GM21360 (cell line): ENCODE measurements around the gene FRMD4A.

ENCODE experiments used
- ATAC-seq: cut with Tn5 transposase; IDR thresholded peaks from one replicate; pipeline ENCODE4 v1.9.1; 2021; ENCODE audit warnings: mild to moderate bottlenecking, moderate library complexity; ENCODE audit not compliant: unreplicated experiment

The FRMD4A gene

DNA sequence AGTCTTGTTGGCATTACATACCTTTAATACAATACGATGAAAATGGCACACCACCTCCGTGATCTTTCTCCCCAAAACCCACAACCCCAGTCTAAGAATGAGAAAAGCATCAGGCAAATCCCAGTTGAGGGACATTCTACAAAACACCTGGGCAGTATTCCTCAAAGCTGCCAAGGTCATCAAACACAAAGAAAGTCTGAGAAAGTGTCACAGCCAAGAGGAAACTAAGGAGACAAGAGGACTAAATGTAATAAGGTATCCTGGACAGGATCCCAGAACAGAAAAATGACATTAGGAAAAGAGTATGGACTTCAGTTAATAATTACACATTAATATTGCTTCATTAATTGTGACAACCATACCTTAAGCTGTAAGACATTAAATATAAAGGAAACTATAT is 14.5 kb upstream of the FRMD4A start:
- ATAC-seq: no peak

DNA sequence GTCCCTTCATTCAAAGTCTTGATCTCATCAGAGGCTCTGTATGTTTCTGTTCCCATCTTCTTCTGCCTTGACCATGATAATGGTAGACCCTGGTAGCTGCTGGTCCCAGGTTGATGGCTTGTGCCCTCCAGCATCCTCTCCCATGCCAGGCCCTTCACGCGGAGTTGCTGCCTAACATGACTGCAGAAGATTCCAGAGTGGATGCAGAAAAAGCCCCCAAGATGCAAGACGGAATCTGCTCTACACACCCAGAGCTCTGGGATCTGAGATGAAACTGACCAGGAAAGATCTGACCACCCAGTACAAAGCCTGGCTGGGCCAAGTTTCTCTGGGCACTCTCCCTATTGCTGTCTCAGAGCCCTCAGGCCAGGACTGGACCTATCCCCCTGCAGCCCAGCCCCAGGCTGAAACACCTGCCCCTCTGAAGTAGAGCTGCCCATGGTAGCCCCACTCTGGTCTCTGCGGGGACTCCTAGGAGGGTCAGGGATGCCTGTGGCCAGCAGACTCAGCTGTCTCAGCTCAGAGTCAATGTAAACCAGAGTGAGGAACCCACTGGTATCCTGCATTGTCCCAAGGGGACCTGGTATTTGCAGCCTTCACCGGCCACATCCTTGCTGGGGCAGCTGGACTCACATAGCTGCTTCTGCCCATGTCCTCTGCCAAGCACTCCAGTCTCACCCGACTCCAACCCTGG is 9.5 kb upstream of the FRMD4A start:
- no peak for ATAC-seq

DNA sequence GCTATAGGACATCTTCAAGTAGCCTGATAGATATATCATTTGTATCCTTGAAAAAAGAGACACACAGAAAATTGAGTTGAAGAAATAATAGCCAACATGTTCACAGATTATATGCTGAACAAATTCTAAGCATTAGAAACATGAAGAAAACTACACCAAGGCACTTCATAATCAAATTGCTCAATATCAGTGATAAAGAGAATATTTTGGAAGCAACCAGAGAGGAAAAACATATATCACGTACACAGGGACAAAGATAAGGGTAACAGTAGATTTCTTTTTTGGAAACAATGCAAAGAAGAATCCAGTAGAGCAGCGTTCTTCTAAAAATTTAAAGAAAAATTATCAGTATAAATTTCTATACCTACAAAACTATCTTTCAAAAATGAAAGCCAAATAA is 6.0 kb upstream of the FRMD4A start:
- ATAC-seq: no peak

DNA sequence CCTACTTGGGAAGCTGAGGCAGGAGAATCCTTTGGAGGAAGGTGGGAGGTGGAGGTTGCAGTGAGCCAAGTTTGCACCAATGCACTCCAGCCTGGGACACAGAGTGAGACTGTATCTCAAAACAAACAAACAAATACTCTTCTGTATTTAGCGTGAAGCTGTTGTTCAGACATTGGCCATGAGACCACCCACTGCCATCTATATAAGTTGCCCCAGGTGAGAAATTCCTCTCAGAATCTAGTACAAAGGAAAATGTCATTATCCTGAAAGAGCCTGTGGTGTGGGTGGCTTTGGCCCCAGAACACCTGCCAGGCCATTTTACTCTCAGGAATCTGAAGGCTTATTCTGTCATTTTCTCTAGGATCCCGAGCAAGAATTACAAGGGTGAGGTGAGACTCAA is 4.0 kb upstream of the FRMD4A start:
- ATAC-seq: no peak

DNA sequence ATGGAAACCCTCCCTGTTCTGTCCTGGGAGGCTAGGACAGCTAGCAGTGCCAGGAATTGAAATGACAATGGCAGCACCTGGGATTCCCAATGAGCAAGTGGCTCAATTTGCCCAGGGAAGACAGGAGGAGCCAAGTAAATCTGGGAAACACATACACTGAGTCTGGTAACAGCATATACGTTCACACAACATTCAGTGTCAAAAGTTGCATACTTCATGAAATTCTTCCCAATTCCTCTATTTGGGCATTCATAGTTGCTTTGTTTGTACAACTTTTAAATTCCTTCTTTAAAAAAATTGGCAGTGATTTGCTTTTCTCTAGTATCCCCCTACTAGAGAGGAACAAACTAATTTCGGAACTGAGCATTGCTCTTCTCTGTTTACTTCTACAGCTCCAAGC is 2.9 kb upstream of the FRMD4A start:
- ATAC-seq: no peak

DNA sequence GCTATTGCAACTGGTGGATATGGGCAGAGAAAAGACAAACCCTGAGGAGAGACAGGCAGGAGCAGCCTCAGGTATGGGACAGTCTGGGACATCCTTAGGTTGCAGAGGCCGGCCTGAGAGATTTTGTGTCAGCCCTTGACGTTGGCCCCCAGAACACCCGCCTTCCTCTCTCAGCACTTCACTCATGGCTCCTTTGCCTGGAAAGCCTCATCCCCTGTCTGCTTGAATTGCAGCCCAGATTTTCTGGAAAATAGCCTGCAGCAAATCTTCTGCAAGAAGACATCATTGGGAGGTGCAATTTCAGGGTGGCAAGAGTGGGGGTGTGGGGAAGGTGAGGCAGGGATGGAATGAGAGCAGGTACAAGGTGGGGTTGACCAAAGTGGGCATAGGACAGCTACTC is 2.2 kb upstream of the FRMD4A start:
- no peak for ATAC-seq

DNA sequence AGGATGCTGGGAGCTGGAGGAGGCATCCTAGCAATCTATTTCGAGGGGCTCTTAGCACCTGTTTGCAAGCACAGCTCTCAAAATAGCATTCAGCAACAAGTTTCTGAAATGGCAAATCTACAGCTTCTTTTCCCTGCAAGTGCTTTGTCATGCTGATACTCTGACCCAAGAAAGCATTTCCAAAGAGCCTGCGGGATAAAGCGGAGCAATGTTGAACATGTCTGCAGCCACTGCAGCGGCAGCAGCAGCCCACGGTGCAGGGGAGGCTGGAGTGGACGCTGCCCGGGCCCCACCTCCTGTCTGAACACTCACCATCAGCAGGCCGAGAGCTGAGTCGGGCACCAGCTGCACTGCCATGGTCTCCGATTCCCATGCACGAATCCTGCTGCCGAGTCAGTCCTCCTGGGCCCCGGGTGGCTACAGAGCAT is 964 bp downstream of the FRMD4A start:
- no peak for ATAC-seq

DNA sequence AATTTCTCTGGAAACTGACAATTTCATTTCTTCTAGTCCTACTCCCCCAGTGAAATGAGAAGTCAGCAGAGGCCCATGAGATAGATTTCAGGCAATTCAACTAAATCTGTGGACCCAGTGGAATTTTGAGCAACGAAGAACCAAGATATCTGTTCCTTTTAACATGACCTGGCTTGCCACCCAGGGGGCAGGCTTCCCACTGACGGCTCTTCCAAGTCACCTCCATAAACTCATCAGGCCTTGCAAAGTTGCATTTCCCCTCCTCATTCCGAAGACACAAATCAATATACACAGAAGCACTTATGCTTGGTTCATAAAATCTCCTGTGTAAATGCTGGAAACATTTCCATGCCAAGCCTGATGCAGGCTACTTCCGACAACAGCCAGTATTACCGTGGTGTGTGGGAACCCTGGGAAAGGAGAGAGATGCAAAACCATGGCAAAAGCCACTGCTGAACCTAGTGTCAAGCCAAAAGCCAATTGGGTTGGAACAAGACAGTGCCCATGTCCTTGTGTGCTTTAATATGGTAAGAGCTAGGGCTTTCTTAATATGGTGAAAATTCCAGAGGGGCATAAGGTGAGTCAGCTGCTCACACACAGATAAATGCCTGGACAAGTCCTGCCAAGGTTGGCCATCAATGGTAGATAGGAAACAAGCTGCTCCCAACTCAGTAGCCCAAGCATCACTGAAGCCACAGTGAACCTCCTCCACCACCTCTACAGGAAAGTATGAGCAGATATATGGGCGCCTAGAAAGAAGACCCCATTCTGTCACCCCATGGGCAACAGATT is 1.6 kb downstream of the FRMD4A start:
- no peak for ATAC-seq

DNA sequence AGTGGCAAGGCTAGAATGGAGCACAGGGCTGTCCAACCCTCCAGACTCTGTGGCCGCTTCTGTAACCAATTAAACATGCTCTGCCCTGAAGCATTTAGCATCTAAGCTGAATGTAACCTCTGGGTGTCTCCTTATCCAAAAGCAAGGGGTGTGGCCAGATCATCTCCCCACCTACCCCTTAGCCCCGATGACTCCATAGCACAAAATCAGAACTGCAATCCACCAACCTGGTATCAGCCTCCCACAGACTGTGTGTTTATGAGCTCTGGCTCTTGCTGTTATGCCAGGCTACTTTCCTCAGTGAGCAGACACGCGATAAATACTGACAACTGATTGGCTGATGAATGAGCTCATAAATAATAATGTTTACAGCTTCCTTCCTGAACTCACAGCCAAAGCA is 3.2 kb downstream of the FRMD4A start:
- ATAC-seq: no peak

DNA sequence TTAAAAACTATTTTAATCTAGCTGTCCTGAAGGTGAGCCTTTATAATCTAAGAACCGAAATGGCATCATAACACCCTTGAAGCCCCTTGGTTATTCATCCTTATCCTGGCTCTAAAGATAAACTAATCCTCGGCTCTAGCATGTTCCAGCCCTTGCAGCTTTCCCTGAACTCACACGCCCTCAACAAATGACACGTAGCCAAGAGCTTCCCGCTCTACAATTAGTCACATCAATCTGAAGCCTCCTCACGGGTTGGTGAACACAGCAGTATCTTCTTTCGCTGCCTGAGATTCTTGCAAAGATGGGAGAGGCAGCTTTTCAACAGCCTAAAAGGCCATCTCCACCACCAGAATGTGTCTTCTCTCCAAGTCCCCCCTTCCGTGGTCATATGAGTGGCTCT is 4.1 kb downstream of the FRMD4A start:
- ATAC-seq: no peak

DNA sequence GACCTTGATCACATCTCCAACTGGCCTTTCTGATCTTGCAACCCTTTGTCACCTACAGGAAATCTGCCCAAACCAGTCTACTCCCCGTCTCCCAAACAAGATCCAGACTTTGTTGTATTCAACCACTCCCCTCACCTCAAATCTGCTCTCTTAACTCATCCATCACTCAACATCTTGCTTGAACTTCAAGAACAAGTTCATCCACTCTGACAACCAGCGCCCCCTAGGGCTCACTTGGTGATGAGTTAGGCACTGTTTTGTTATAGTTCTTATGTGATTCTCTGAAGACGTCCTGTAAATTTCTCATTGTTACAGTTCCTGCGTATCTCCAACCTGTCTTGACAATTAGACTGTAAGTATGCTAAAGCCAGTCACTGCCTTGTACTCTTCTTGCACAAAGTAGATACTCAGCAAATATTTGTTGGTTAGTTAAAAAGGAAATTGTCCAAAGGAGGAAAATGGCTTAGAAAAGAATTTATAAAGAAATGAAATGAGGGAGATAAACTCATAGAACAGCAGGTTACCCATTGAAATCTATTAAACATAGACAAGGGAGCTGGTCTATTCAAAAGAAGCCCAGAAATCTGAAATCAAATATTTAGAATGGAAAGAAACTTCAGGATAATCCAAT is 5.3 kb downstream of the FRMD4A start:
- no peak for ATAC-seq

DNA sequence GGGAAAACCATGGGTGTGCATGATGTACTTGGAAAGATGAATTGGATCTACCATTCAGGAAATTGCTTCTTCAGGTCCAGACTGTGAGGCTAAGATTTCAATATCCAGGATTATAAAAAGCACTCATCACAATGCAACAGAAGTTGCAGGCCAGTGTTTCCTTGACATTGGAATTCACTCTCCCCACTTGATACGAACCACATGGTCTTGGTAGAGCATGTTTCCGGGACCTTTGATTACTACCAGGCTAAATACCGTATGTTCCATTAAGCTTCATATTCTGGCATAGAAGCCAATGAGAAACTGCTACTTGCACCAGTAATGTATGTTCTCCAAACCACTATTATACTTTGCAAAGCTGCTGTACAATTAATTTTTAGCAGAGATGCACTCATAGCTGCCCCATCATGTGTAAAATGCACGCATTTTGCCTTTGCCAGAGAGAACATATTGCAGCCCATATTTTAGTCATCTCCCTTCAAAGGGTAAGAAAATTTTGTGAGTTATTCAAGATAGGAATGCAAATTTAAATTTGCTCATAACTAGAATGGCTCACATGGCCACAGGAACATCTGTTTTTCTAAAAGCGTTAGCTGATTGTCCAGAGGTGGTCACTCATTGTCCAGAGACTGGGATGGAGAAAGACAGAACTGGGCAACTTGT is 8.1 kb downstream of the FRMD4A start:
- no peak for ATAC-seq

DNA sequence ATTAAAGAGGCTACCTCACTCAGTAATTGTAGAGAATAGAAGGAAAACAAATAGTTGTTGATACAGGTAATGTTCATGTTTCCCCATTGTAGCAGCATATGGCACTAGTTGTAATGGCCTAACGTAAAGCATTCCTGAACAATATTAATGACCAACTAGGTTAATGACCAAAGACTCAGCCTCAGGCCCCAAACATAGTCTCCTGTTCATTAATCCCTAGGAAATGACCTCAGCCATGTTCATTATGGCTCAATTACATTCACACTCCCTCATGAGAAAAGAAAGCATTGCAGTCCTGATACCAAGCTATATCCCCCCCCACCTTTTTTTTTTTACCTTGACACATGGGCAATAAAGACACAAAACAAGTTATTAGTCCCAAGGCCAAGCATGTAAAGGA is 12.7 kb downstream of the FRMD4A start:
- no peak for ATAC-seq

DNA sequence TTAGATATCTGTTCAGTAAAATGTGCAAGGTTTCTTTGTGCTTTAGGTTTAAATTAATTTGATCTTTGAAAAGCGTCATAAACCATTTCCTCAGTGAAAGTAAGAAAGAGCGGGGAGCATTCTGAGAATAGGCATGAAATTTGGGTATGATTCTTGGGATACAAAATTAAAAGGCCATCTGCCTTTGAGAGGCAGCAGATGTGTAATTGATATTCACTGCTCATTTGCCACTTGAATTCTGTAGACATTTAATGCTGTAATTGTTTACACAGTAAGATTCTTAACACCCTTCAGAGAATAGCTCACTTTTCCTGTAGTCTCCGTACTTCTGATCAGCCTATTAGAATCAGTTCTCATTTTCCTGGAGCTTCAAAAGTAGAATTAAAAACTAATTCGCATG is 18.7 kb downstream of the FRMD4A start:
- ATAC-seq: no peak

DNA sequence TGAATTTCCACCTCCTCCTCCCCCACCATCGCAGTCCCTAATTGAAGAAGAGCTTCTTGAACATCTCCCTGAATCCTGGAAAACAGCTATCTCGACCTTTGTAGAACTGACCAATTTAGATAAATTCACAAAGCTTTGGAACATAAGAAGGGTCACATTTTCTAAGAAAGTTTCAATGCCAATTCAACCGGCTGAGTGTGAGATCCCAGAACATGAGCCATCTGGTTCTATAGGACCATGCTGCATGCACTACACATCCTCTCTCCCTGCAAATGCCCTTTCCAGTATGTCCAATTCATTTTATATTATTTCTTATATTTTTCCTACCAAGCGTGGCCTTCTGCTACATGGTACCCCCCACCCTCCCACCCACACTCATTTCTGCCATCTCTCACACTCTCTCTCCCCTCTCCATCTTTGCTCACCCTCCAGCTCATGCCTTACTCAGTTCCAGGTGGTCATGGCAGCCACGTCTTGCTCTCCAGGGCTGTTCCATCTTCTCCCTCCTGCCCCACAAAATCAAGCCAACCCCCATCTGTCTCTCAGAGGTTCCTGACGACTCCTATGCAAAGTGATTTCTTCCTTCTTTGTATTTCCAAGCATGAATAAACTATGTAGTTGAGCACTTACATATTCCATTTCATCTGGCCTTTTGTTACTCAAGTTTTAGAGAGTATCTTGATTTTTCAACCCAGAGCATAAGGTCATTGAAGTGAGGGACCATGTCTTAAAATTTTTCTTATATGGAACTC is 19.3 kb downstream of the FRMD4A start:
- ATAC-seq: no peak

DNA sequence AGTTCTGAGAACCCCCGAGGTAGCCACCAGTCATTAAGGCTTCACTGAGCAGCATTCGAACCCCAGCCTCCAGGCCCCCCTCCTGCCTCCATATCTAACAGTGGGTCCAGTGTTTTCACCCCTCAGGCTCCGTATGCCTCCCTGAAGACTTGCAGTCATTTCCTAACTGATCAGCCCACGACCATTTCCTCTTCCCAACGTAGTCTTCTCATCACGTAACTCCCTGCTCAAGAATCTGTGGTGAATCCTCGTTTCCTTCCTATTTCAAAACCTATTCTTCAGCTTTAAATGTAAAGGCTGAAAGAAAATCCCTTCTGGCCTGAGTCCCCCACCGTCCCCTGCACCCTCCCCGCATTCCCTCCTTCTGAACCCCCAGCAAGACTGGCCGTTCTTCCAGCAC is 21.1 kb downstream of the FRMD4A start:
- no peak for ATAC-seq

DNA sequence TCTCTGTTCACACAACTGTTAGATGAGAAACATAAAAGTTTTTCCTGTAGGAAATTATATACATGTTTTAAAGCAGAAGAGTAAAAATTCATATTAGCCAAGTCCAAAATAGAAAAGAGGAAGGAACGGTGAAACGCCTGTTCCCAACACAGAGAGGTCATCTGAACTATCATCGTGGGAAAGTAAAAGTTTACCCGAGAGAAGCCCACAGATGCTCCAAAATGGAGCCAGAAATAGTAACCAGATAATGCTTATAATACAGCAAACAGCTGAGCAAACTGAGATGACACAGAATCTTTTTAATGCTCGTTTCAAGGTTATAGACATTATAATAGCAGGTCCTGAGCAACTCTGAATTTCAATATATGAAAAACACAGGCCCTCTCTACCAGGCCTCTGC is 24.5 kb downstream of the FRMD4A start:
- ATAC-seq: no peak

DNA sequence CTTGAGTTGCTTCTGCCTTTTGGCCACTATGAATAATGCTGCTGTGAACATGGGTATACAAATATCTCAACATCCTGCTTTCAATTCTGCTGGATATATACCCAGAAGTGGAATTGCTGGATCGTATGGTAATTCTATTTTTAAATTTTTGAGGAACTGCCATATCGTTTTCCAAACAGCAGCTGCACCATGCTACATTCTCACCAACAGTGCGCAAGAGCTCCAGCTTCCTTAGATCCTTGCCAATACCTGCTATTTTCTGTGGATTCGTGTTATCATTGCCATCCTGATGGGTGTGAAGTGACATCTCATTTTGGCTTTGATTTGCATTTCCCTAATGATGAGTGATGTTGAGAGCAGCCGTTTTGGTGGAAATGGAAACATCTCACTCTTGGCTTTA is 26.7 kb downstream of the FRMD4A start:
- no peak for ATAC-seq

DNA sequence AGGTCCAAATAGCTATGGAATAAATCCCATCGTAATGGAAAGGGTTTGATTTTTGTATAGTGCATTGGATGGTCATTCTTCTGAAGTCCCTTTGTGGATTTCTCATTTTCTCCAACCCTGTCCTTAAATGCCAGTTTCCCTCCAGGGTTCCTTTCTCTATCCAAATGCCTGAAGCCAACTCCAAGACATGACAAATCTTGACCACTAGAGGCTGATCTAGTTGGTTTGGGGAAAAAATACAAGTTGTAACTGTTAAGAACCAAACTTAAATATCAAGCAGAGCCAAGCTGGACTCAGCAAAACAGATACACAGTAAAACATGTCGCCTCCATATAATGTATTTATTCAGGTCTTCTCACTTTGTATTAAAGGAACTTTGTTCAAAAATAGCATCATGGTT is 28.7 kb downstream of the FRMD4A start:
- ATAC-seq: no peak

DNA sequence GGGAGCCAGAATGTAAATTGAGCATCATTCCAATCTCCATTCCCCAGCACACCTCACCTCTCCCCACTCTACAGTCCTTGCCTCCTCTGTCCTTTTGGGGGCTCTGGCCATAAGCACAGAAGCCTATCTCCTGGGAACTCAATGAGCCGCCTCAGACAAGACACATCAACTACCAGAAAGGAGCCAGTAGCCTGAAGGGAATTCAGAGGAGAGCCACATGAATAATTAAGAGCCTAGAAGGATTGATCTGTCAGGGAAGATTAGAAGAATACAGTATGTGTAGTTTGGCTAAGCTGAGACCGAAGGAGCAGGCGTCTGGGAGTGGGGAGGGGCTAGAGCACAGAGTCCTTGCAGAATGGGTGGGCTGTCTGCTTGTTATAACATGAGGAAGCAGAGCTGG is 31.2 kb downstream of the FRMD4A start:
- ATAC-seq: no peak
